Colonic mucosa (tissue), 4 donors: Measurements from ENCODE around the gene LRRC59. TPM values are rescaled to one million over a fixed set of nuclear protein-coding genes. Genes with fewer than 3 reads are reported as not detected.
A peak's percentile ranks its signal among the peaks of the same experiment; 100 is the strongest.
"Not testable (repeated sequence)": the region's sequence is repeated elsewhere in the genome, so short reads cannot be mapped to it uniquely, and the experiment has no call there.

Experiments used
- DNase-seq: peaks from one replicate; pipeline ENCODE4 v3.0.0-alpha.2; 2020
- H3K27ac ChIP-seq: fragments of 200-600 bp; one replicate; pipeline ENCODE4 v1.8.0; 2021
- H3K27me3 ChIP-seq: fragments of 200-600 bp; one replicate; pipeline ENCODE4 v1.8.0; 2021
- H3K36me3 ChIP-seq: fragments of 200-600 bp; one replicate; pipeline ENCODE4 v1.8.0; 2021
- H3K4me1 ChIP-seq: fragments of 200-600 bp; one replicate; pipeline ENCODE4 v1.8.0; 2021; ENCODE audit warnings: mild to moderate bottlenecking
- H3K4me3 ChIP-seq: fragments of 200-600 bp; one replicate; pipeline ENCODE4 v1.8.0; 2021
- H3K9ac ChIP-seq, 2 donors: one replicate each; pipeline ENCODE4 v1.7.0; 2013; ENCODE audit warnings: control low read depth in 2 of 2, low read depth in 2 of 2, low read length in 2 of 2
- H3K9me3 ChIP-seq: fragments of 200-600 bp; one replicate; pipeline ENCODE4 v1.8.0; 2021
- intact Hi-C: fragments of 100-400 bp; cut with DNase I; formaldehyde crosslinking; loops from one replicate; pipeline ENCODE4 v1.14.1; 2022
- total RNA-seq, 2 donors: library from RNA; stranded (reverse); fragmentation: NEBNext Ultra II Directional in 1 of 2; extraction: Animal tissue kit (Norgen Biotek cat#: 25700) in 1 of 2; gene quantifications; one replicate each; pipeline ENCODE4 v1.2.1, GENCODE V29; 2021
- TF ChIP-seq, protein P1 (sequence below): fragments of 200-600 bp; IDR thresholded peaks from one replicate; pipeline ENCODE4 v1.8.0; 2022; ENCODE audit warnings: antibody characterized with exemption, mild to moderate bottlenecking
- donor health status: healthy.
- donor health status: DM: no; HTN: no; CAD: no.
- donor health status: DM: no; HTN: no; CAD: no.

The LRRC59 gene
- total RNA-seq, 2 donors from 2014 or later, result 147 to 265 TPM

DNA sequence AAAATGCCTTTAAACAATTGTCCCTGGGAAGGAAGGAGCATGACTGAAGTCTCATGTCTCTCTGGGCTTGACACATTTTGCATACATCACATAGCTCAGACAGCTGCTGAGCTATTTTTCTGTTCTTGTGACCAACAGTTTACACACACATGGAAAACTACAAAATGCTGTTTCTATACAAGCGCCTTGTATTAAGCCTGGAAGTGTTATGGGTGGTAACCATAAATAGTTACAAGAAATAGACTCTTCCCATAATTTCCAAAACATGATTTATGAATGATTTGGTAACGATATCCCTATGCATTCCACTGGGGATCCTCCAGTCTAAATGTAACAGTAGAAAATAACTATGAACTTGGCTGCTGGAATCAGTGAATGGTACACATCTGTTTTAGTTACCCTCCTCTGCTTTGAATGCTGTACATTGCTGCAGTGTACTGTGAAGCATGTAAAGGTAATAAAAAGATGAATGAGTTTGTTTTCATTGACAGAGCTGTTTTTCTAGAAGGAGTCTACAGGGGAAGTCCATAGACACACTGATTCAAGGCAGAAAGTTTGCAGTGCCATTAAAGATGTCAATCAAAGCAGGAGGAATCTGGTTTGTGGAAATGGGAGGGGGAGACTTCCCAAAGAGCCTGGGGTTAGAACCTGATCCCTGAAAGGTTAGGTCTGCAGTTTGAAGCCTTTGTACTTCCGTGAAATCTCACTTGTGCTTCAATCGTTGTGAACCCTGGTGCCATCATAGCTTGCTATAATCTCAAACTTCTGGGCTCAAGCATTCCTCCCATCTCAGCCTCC is 33.7 kb upstream of the LRRC59 start:
- no peaks in the 10 kb centered on the region for H3K27me3 ChIP-seq
- peaks cover 11% of the 10 kb centered on the region for H3K4me1 ChIP-seq
- peaks cover 4% of the 10 kb centered on the region for H3K36me3 ChIP-seq
- H3K9ac ChIP-seq, result no peak overlapping the region
- no peak overlapping the region for H3K4me3 ChIP-seq
- TF ChIP-seq, protein P1, sequence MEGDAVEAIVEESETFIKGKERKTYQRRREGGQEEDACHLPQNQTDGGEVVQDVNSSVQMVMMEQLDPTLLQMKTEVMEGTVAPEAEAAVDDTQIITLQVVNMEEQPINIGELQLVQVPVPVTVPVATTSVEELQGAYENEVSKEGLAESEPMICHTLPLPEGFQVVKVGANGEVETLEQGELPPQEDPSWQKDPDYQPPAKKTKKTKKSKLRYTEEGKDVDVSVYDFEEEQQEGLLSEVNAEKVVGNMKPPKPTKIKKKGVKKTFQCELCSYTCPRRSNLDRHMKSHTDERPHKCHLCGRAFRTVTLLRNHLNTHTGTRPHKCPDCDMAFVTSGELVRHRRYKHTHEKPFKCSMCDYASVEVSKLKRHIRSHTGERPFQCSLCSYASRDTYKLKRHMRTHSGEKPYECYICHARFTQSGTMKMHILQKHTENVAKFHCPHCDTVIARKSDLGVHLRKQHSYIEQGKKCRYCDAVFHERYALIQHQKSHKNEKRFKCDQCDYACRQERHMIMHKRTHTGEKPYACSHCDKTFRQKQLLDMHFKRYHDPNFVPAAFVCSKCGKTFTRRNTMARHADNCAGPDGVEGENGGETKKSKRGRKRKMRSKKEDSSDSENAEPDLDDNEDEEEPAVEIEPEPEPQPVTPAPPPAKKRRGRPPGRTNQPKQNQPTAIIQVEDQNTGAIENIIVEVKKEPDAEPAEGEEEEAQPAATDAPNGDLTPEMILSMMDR, result no peak
- DNase-seq, result no peak
- no peaks in the 10 kb centered on the region for H3K9me3 ChIP-seq
- no peak overlapping the region for H3K27ac ChIP-seq
- intact Hi-C loops, result no loop called here

DNA sequence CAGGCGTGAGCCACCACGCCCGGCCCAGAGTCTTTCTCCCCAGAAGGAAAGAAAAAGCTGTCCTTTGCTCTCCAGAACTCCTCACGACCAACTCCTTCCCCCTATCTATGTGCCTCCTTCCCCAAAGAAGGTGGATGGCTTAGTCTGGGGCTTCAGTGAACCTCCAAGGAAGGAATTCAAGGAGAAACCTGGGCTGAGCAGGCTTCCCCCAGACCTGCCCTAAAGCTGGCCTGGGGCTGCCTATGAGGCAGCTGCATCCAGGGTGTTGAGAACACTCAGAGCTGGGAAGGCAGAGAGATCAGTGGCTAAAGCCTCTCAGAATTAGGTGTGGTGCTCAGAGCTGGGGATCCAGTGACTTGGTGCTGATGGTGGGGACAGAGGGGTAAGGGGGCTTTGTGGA is 32.5 kb upstream of the LRRC59 start:
- Histone ChIP-seq H3K27me3 (no peaks in the 10 kb centered on the region), H3K27ac (no peak overlapping the region), H3K9ac (no peak overlapping the region), H3K4me3 (no peak overlapping the region), H3K4me1 (peaks cover 18% of the 10 kb centered on the region), H3K9me3 (no peaks in the 10 kb centered on the region), H3K36me3 (peaks cover 4% of the 10 kb centered on the region)
- intact Hi-C loops, result no loop called here
- TF ChIP-seq, protein P1, result no peak
- DNase-seq, result no peak

GRCh38 chr17:50428831-50429424 is 31.6 kb upstream of the LRRC59 start:
- intact Hi-C loops, result no loop called here
- Histone ChIP-seq H3K9ac (peak overlapping the region in 1 of 2 donors; percentile 38), H3K36me3 (peaks cover 4% of the 10 kb centered on the region), H3K9me3 (no peaks in the 10 kb centered on the region), H3K4me3 (no peak overlapping the region), H3K4me1 (peaks cover 18% of the 10 kb centered on the region), H3K27me3 (no peaks in the 10 kb centered on the region), H3K27ac (no peak overlapping the region)
- no peak for DNase-seq
- TF ChIP-seq, protein P1, result no peak

DNA sequence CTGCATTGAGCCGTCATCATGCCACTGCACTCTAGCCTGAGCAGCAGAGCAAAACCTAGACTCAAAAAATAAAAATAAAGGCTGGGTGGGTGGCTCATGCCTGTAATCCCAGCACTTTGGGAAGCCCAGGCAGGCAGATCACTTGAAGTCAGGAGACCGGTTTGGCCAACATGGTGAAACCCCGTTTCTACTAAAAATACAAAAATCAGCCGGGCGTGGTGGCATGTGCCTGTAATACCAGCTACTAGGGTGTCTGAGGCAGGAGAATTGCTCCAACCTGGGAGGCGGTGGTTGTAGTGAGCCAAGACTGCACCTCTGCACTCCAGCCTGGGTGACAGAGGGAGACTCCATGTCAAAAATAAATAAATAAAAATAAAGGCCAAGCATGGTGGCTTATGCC is 30.8 kb upstream of the LRRC59 start:
- H3K4me3 ChIP-seq, H3K27ac ChIP-seq, H3K27me3 ChIP-seq, H3K9me3 ChIP-seq, H3K36me3 ChIP-seq, DNase-seq, intact Hi-C loops: not testable (repeated sequence)
- H3K9ac ChIP-seq, result peak overlapping the region in 1 of 2 donors; percentile 97
- H3K4me1 ChIP-seq, result peaks cover 18% of the 10 kb centered on the region

GRCh38 chr17:50426814-50427787 is 29.8 kb upstream of the LRRC59 start:
- intact Hi-C loops, result no loop called here
- peaks cover 18% of the 10 kb centered on the region for H3K4me1 ChIP-seq
- no peaks in the 10 kb centered on the region for H3K9me3 ChIP-seq
- peaks cover 4% of the 10 kb centered on the region for H3K36me3 ChIP-seq
- H3K4me3 ChIP-seq, result peak overlapping the region; percentile 80
- H3K27me3 ChIP-seq, result no peaks in the 10 kb centered on the region
- peak overlapping the region; percentile 79 for H3K27ac ChIP-seq
- TF ChIP-seq, protein P1, result no peak
- peak; percentile 54 for DNase-seq
- peak overlapping the region; percentile 25 to 97 for H3K9ac ChIP-seq
